Sigmoid colon (tissue), 7 donors: ENCODE data around the gene SYDE2. TPM values are rescaled to one million over a fixed set of nuclear protein-coding genes. Genes with fewer than 3 reads are reported as not detected.

Source experiments
- DNase-seq: peaks from one replicate; pipeline ENCODE4 v3.0.0-alpha.2; 2019
- H3K27ac ChIP-seq, 4 donors: fragments of 200-600 bp; sonication (generic); one replicate each; pipeline ENCODE4 v1.5.1; 2016 to 2019; ENCODE audit warnings: mild to moderate bottlenecking in 1 of 4
- H3K27me3 ChIP-seq, 3 donors: fragments of 200-600 bp; sonication (generic); one replicate each; pipeline ENCODE4 v1.5.1; 2019; ENCODE audit warnings: mild to moderate bottlenecking in 1 of 3
- H3K36me3 ChIP-seq, 4 donors: fragments of 200-600 bp; sonication (generic); one replicate each; pipeline ENCODE4 v1.5.1; 2016 to 2019
- H3K4me1 ChIP-seq, 4 donors: fragments of 200-600 bp; sonication (generic); one replicate each; pipeline ENCODE4 v1.5.1; 2017 to 2019
- H3K4me3 ChIP-seq, 4 donors: fragments of 200-600 bp; sonication (generic); one replicate each; pipeline ENCODE4 v1.5.1; 2017 to 2019; ENCODE audit warnings: mild to moderate bottlenecking in 2 of 4, moderate library complexity in 1 of 4
- H3K9me3 ChIP-seq, 4 donors: fragments of 200-600 bp in 3 of 4; sonication (generic) in 3 of 4; one replicate each; pipeline versions ENCODE4 v1.5.1 to v1.6.1; 2013 to 2019
- EP300 ChIP-seq, 4 donors: sonication (generic); formaldehyde crosslinking; IDR thresholded peaks; one replicate each; pipeline ENCODE4 v1.6.1; 2017; ENCODE audit warnings: antibody characterized with exemption in 4 of 4
- POLR2A ChIP-seq, 2 donors: fragments of 450-650 bp; IDR thresholded peaks; one replicate each; pipeline ENCODE4 v1.6.1; 2016; ENCODE audit warnings: antibody characterized with exemption in 2 of 2, mild to moderate bottlenecking in 2 of 2, moderate library complexity in 2 of 2
- POLR2AphosphoS5 ChIP-seq, 4 donors: sonication (generic); formaldehyde crosslinking; IDR thresholded peaks; one replicate each; pipeline ENCODE4 v1.6.1; 2017; ENCODE audit warnings: antibody characterized with exemption in 4 of 4
- WGBS, 2 donors: extraction: QIAGEN DNeasy Blood & Tissue Kit; methylation state at CpG; one replicate each; pipeline ENCODE4 v1.1.7; 2013; 5-methylcytosine and 5-hydroxymethylcytosine counted together
- intact Hi-C: fragments of 100-400 bp; cut with DNase I; formaldehyde crosslinking; loops from one replicate; pipeline ENCODE4 v1.15.1; 2023
- polyA plus RNA-seq, 3 donors: library from polyadenylated mRNA; stranded (reverse); fragments of 200-250 nt; gene quantifications; one replicate each; pipeline ENCODE4 v1.2.3, GENCODE V29; 2013
- total RNA-seq, 4 donors: library from RNA; depleted of rRNA; stranded (reverse); fragments of >200 nt; gene quantifications; one replicate each; pipeline ENCODE4 v1.1.0, GENCODE V29; 2016
- TF ChIP-seq, protein P1 (sequence below), 4 experiments: fragments of 450-650 bp in 3 of 4; fragments of 200-600 bp in 1 of 4; IDR thresholded peaks; one replicate each; pipeline ENCODE4 v1.5.1; 2016 to 2019; ENCODE audit warnings: antibody characterized with exemption in 4 of 4, mild to moderate bottlenecking in 3 of 4, moderate library complexity in 2 of 4
- donor health status: healthy with polysubstance abuse.
- donor health status: Bipolar disorder and iron deficiency.
- donor health status: healthy.

SYDE2 gene
- total and polyA plus RNA-seq, 7 donors, result 0.46 to 87.3 (median 39.3) TPM

DNA sequence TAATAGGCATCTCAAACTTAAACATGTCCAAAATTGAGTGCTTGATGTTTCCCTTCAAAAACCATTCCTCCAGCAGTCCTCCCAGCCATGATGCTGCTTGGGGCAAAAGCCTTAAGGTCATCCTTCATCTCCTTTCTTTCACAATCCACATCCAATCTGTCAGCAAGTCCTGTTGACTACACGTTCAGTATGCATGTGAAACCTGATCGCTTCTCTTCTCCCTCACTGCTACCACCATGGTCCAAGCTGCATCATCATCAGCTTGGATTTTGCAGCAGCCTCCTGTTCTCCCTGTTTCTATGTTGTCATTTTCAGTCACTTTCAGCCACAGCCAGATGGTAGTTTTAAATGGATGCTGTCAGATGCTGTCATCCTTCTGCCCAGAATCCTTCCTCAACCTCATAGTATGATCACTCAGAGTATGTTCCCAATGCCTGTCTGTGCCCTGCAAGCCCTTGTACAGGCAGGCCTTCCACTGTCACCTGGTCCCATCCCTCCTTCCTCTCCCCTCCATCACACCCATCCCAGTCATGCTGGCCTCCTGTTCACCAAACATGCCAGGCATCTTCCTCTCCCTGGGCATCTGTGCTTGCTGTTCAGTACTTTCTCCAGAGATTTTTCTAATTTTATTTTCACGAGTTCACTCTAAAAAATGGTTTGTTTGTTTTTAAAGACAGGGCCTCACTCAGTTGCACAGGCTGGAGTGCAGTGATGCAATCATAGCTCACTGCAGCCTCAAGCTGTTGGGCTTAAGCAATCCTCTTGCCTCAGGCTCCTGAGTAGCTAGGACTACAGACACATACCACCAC, 66.0 kb downstream of the SYDE2 start:
- H3K4me1 ChIP-seq, result peaks cover 0 to 14% (median 10%) of the 10 kb centered on the region in 4 donors
- no peaks in the 10 kb centered on the region for H3K9me3 ChIP-seq
- no peaks in the 10 kb centered on the region for H3K27me3 ChIP-seq
- H3K4me3 ChIP-seq, result no peak overlapping the region
- no peaks in the 10 kb centered on the region for H3K36me3 ChIP-seq
- intact Hi-C loops, result no loop called here
- DNase-seq, result no peak
- H3K27ac ChIP-seq, result no peak overlapping the region
- 59 to 71% methylated on average over 3 of the region's 3 CpGs for WGBS, 2 donors
- TF ChIP-seq POLR2AphosphoS5 (IDR thresholded peaks at IDR 0.05), result no peak
- TF ChIP-seq, protein P1, sequence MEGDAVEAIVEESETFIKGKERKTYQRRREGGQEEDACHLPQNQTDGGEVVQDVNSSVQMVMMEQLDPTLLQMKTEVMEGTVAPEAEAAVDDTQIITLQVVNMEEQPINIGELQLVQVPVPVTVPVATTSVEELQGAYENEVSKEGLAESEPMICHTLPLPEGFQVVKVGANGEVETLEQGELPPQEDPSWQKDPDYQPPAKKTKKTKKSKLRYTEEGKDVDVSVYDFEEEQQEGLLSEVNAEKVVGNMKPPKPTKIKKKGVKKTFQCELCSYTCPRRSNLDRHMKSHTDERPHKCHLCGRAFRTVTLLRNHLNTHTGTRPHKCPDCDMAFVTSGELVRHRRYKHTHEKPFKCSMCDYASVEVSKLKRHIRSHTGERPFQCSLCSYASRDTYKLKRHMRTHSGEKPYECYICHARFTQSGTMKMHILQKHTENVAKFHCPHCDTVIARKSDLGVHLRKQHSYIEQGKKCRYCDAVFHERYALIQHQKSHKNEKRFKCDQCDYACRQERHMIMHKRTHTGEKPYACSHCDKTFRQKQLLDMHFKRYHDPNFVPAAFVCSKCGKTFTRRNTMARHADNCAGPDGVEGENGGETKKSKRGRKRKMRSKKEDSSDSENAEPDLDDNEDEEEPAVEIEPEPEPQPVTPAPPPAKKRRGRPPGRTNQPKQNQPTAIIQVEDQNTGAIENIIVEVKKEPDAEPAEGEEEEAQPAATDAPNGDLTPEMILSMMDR (IDR thresholded peaks at IDR 0.05), result no peak
- no peak for TF ChIP-seq POLR2A (IDR thresholded peaks at IDR 0.05)
- TF ChIP-seq EP300 (IDR thresholded peaks at IDR 0.05), result no peak

DNA sequence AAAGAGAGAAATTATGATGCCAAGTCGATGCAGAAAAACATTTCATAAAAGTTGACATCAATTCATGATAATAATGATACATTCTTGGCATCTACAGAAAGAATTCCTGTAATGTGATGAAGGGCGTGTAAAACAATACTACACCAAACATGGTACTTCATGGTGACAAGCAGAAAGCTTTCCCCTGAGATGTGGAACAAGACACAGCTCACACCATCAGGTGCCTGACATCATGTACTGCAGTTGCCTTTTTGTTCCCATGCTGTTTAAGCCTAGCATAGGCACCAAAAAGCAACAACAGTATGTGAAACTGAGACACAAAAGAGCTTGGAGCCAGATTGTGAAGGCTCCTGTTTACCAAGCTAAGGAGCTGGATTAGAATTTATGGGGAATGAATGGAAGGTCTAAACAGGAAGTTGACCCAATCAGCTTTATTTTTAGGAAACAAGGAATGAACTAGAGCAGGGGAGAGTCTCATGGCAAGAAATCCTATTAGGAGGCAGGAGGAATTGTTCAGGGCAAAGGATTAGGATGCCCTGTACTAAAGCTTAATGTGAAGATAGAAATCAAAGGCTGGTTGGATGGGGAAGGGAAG, 67.2 kb downstream of the SYDE2 start:
- no peak for TF ChIP-seq EP300 (IDR thresholded peaks at IDR 0.05)
- no peak for TF ChIP-seq POLR2AphosphoS5 (IDR thresholded peaks at IDR 0.05)
- no peak for TF ChIP-seq POLR2A (IDR thresholded peaks at IDR 0.05)
- TF ChIP-seq, protein P1 (IDR thresholded peaks at IDR 0.05), result no peak
- Histone ChIP-seq H3K4me3 (no peak overlapping the region), H3K27ac (no peak overlapping the region), H3K36me3 (no peaks in the 10 kb centered on the region), H3K4me1 (peaks cover 0 to 14% (median 10%) of the 10 kb centered on the region in 4 donors), H3K27me3 (no peaks in the 10 kb centered on the region), H3K9me3 (no peaks in the 10 kb centered on the region)
- no peak for DNase-seq
- 60 to 74% methylated on average over 2 of the region's 2 CpGs for WGBS, 2 donors
- intact Hi-C loops, result no loop called here

- no peak overlapping the region for H3K27ac ChIP-seq
- no peak for DNase-seq
- intact Hi-C loops, result no loop called here
- H3K9me3 ChIP-seq, result no peaks in the 10 kb centered on the region
- H3K27me3 ChIP-seq, result no peaks in the 10 kb centered on the region
- H3K4me1 ChIP-seq, result peaks cover 0 to 5% (median under 1%) of the 10 kb centered on the region in 4 donors
- H3K36me3 ChIP-seq, result no peaks in the 10 kb centered on the region
- TF ChIP-seq, protein P1 (IDR thresholded peaks at IDR 0.05), result no peak
- TF ChIP-seq POLR2A (IDR thresholded peaks at IDR 0.05) (no peak), POLR2AphosphoS5 (IDR thresholded peaks at IDR 0.05) (no peak), EP300 (IDR thresholded peaks at IDR 0.05) (no peak)
- WGBS, 2 donors, result 60 to 82% methylated on average over 4 of the region's 4 CpGs
- no peak overlapping the region for H3K4me3 ChIP-seq
Observed at GRCh38 chr1:85132078-85132720, 68.6 kb downstream of the SYDE2 start.

GRCh38 chr1:85128316-85128715, 72.5 kb downstream of the SYDE2 start:
- 66 to 82% methylated on average over 1 of the region's 1 CpG for WGBS, 2 donors
- Histone ChIP-seq H3K9me3 (no peaks in the 10 kb centered on the region), H3K4me3 (no peak overlapping the region), H3K36me3 (no peaks in the 10 kb centered on the region), H3K27ac (no peak overlapping the region), H3K27me3 (no peaks in the 10 kb centered on the region), H3K4me1 (no peaks in the 10 kb centered on the region)
- intact Hi-C loops, result no loop called here
- no peak for DNase-seq
- TF ChIP-seq, protein P1 (IDR thresholded peaks at IDR 0.05), result no peak
